ENCODE measurements around the gene CHMP1A. TPM values are rescaled to one million over a fixed set of nuclear protein-coding genes. Genes with fewer than 3 reads are reported as not detected.

CHMP1A gene
- polyA plus RNA-seq, 4 donors: 78.6 to 202 (median 138) TPM

GRCh38 chr16:89613954-89614459 lies 43.5 kb downstream of the CHMP1A start:
- peak overlapping the region in 2 of 3 donors; percentile 40 to 64 for H3K4me3 ChIP-seq (ENCODE audit: low read depth in 1 of 3, low read length in 3 of 3)
- peak overlapping the region; percentile 33 to 74 (median 59) for H3K27ac ChIP-seq (ENCODE audit: low read depth in 1 of 3, low read length in 2 of 3)
- WGBS, 3 donors: 20 to 72% (median 30%) methylated on average over 17 to 22 of the region's 22 CpGs
- no peaks in the 10 kb centered on the region for H3K27me3 ChIP-seq (ENCODE audit: control insufficient read depth in 3 of 3, insufficient read depth in 3 of 3, low read length in 3 of 3)
- peaks cover 0 to 5% of the 10 kb centered on the region in 2 donors for H3K9me3 ChIP-seq (ENCODE audit: control insufficient read depth in 2 of 2, insufficient read depth in 1 of 2, low read depth in 1 of 2, low read length in 1 of 2)
- FAIRE-seq: no peak
- peak in 1 of 2 donors; percentile 50 for DNase-seq
- H3K36me3 ChIP-seq (ENCODE audit: control insufficient read depth in 3 of 3, insufficient read depth in 2 of 3, low read depth in 1 of 3, low read length in 3 of 3): peaks cover 0 to 10% (median 0%) of the 10 kb centered on the region in 3 donors
- peaks cover 0 to 33% (median 3%) of the 10 kb centered on the region in 3 donors for H3K4me1 ChIP-seq (ENCODE audit: control insufficient read depth in 3 of 3, insufficient read depth in 2 of 3, low read depth in 1 of 3, low read length in 2 of 3)

- FAIRE-seq: no peak
- no peaks in the 10 kb centered on the region for H3K27me3 ChIP-seq (ENCODE audit: control insufficient read depth in 3 of 3, insufficient read depth in 3 of 3, low read length in 3 of 3)
- H3K4me1 ChIP-seq (ENCODE audit: control insufficient read depth in 3 of 3, insufficient read depth in 2 of 3, low read depth in 1 of 3, low read length in 2 of 3): peaks cover 0 to 35% (median 5%) of the 10 kb centered on the region in 3 donors
- DNase-seq: peak; percentile 81 to 91
- H3K4me3 ChIP-seq (ENCODE audit: low read depth in 1 of 3, low read length in 3 of 3): peak within 1 kb of the TSS in 2 of 3 donors; percentile 40 to 64
- H3K9me3 ChIP-seq (ENCODE audit: control insufficient read depth in 2 of 2, insufficient read depth in 1 of 2, low read depth in 1 of 2, low read length in 1 of 2): peaks cover 0 to 5% of the 10 kb centered on the region in 2 donors
- peaks cover 0 to 10% (median 0%) of the 10 kb centered on the region in 3 donors for H3K36me3 ChIP-seq (ENCODE audit: control insufficient read depth in 3 of 3, insufficient read depth in 2 of 3, low read depth in 1 of 3, low read length in 3 of 3)
- peak within 1 kb of the TSS; percentile 33 to 74 (median 59) for H3K27ac ChIP-seq (ENCODE audit: low read depth in 1 of 3, low read length in 2 of 3)
- 21 to 52% (median 22%) methylated on average over 16 to 19 of the region's 19 CpGs for WGBS, 3 donors
Measured at GRCh38 chr16:89613231-89613953, 44.1 kb downstream of the CHMP1A start, which contains the start of gene DPEP1. Gene DPEP1, plus strand, starts transcription at chr16:89613642. Its CDS starts 16,769 bp downstream, at chr16:89630411.

- no peak for FAIRE-seq
- peak in 1 of 2 donors; percentile 42 for DNase-seq
- Histone ChIP-seq H3K4me3 (ENCODE audit: low read depth in 1 of 3, low read length in 3 of 3) (no peak overlapping the region), H3K27ac (ENCODE audit: low read depth in 1 of 3, low read length in 2 of 3) (peak overlapping the region; percentile 33 to 74 (median 59)), H3K36me3 (ENCODE audit: control insufficient read depth in 3 of 3, insufficient read depth in 2 of 3, low read depth in 1 of 3, low read length in 3 of 3) (peaks cover 0 to 10% (median 0%) of the 10 kb centered on the region in 3 donors), H3K4me1 (ENCODE audit: control insufficient read depth in 3 of 3, insufficient read depth in 2 of 3, low read depth in 1 of 3, low read length in 2 of 3) (peaks cover 0 to 41% (median 5%) of the 10 kb centered on the region in 3 donors), H3K9me3 (ENCODE audit: control insufficient read depth in 2 of 2, insufficient read depth in 1 of 2, low read depth in 1 of 2, low read length in 1 of 2) (peaks cover 0 to 5% of the 10 kb centered on the region in 2 donors), H3K27me3 (ENCODE audit: control insufficient read depth in 3 of 3, insufficient read depth in 3 of 3, low read length in 3 of 3) (no peaks in the 10 kb centered on the region)
- WGBS, 3 donors: 81 to 83% (median 82%) methylated on average over 20 of the region's 20 CpGs
Measured at GRCh38 chr16:89612415-89613166, 44.9 kb downstream of the CHMP1A start.

GRCh38 chr16:89610108-89610453 lies 47.4 kb downstream of the CHMP1A start:
- Histone ChIP-seq H3K4me1 (ENCODE audit: control insufficient read depth in 3 of 3, insufficient read depth in 2 of 3, low read depth in 1 of 3, low read length in 2 of 3) (peaks cover 0 to 38% (median 5%) of the 10 kb centered on the region in 3 donors), H3K9me3 (ENCODE audit: control insufficient read depth in 2 of 2, insufficient read depth in 1 of 2, low read depth in 1 of 2, low read length in 1 of 2) (peaks cover 0 to 5% of the 10 kb centered on the region in 2 donors), H3K4me3 (ENCODE audit: low read depth in 1 of 3, low read length in 3 of 3) (no peak overlapping the region), H3K27ac (ENCODE audit: low read depth in 1 of 3, low read length in 2 of 3) (no peak overlapping the region), H3K27me3 (ENCODE audit: control insufficient read depth in 3 of 3, insufficient read depth in 3 of 3, low read length in 3 of 3) (no peaks in the 10 kb centered on the region), H3K36me3 (ENCODE audit: control insufficient read depth in 3 of 3, insufficient read depth in 2 of 3, low read depth in 1 of 3, low read length in 3 of 3) (peaks cover 0 to 5% (median 0%) of the 10 kb centered on the region in 3 donors)
- DNase-seq: no peak
- no peak for FAIRE-seq
- WGBS, 3 donors: 68 to 73% (median 73%) methylated on average over 1 of the region's 1 CpG

DNA sequence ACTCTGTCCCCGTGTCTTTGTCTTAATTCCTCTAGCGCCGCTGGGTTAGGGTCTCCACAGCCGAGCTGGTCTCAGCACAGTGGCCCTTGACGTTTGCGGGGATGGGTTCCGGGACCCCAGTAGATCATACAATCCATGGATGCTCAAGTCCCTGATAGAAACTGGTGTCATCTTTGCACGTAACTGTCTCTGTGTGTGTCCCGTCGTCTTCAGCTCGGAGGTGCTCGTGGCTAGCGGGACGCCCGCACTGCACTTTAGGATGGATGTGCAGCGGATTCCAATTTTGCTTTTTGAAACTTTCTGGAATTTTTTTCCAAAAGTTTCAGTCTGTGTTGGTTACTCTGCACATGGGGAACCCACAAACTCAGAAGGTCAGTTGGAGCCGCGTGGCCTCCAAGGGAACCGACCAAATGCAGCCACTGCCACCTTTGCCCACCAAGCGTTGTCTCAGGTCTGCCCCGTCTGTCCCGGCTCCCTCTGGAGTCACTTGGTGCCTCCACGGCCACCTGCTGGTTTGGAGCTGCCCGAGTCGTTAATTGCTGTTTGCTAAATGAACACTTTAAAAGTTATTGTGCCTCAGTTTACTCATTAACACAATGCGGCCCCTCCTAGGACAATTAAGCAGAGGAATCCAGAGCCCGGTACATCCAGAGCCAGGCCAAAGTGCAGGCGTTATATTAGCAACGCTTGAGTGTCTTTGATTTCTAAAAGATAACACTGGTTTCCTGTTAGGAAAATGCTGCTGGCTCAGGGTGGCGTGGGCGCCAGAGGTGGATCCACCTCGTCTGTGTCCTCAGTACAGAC lies 49.4 kb downstream of the CHMP1A start:
- no peaks in the 10 kb centered on the region for H3K36me3 ChIP-seq (ENCODE audit: control insufficient read depth in 3 of 3, insufficient read depth in 2 of 3, low read depth in 1 of 3, low read length in 3 of 3)
- DNase-seq: peak; percentile 80 to 87
- no peak for FAIRE-seq
- peaks cover 0 to 5% of the 10 kb centered on the region in 2 donors for H3K9me3 ChIP-seq (ENCODE audit: control insufficient read depth in 2 of 2, insufficient read depth in 1 of 2, low read depth in 1 of 2, low read length in 1 of 2)
- peaks cover 0 to 28% (median 2%) of the 10 kb centered on the region in 3 donors for H3K4me1 ChIP-seq (ENCODE audit: control insufficient read depth in 3 of 3, insufficient read depth in 2 of 3, low read depth in 1 of 3, low read length in 2 of 3)
- H3K27ac ChIP-seq (ENCODE audit: low read depth in 1 of 3, low read length in 2 of 3): peak overlapping the region in 1 of 3 donors; percentile 50
- 40 to 71% (median 55%) methylated on average over 32 of the region's 32 CpGs for WGBS, 3 donors
- H3K27me3 ChIP-seq (ENCODE audit: control insufficient read depth in 3 of 3, insufficient read depth in 3 of 3, low read length in 3 of 3): no peaks in the 10 kb centered on the region
- no peak overlapping the region for H3K4me3 ChIP-seq (ENCODE audit: low read depth in 1 of 3, low read length in 3 of 3)

DNA sequence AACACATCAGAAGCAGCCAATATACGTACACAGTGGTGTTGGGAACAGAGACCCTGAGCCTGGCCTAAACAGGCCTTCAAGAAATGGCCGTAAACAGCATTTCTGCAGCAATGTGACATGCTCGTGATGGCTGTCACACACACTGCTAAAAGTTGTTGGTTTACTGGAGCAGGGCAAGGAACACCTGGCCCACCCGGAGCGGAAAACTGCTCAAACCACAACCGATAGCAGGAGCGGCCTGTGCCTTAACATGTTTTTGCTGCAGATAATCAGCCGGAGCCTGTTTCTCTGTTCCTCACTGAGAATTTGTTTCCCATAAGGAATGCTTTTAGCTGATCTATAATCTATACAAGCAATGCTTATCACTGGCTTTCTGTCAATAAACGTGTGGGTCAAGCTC lies 50.1 kb downstream of the CHMP1A start:
- Histone ChIP-seq H3K4me3 (ENCODE audit: low read depth in 1 of 3, low read length in 3 of 3) (no peak overlapping the region), H3K27me3 (ENCODE audit: control insufficient read depth in 3 of 3, insufficient read depth in 3 of 3, low read length in 3 of 3) (peaks cover 0 to 3% (median 0%) of the 10 kb centered on the region in 3 donors), H3K36me3 (ENCODE audit: control insufficient read depth in 3 of 3, insufficient read depth in 2 of 3, low read depth in 1 of 3, low read length in 3 of 3) (no peaks in the 10 kb centered on the region), H3K9me3 (ENCODE audit: control insufficient read depth in 2 of 2, insufficient read depth in 1 of 2, low read depth in 1 of 2, low read length in 1 of 2) (peaks cover 0 to 5% of the 10 kb centered on the region in 2 donors), H3K27ac (ENCODE audit: low read depth in 1 of 3, low read length in 2 of 3) (no peak overlapping the region), H3K4me1 (ENCODE audit: control insufficient read depth in 3 of 3, insufficient read depth in 2 of 3, low read depth in 1 of 3, low read length in 2 of 3) (peaks cover 0 to 21% (median 2%) of the 10 kb centered on the region in 3 donors)
- DNase-seq (no peak), FAIRE-seq (no peak)
- WGBS, 3 donors: 69 to 73% (median 70%) methylated on average over 9 of the region's 9 CpGs

DNA sequence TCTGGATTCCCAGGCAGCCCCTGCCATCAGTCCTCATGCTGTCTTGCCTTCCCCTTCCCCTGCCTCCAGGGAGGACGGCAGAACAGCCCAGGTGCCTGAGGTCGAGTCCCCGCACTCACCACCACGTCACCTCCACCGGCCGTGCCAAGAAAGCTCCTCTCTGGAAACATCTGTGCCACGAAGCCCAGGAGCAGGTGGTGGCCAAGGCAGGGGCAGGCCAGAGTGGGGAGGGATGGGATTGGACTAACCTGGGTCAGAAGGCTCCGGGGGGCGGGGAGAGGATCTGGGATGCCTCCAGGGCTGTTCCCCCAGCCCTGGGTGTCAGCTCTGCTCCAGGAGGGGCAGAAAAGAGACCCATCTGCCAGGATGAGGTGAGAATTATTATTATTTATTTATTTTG lies 51.5 kb downstream of the CHMP1A start:
- H3K27me3 ChIP-seq (ENCODE audit: control insufficient read depth in 3 of 3, insufficient read depth in 3 of 3, low read length in 3 of 3): peaks cover 0 to 3% (median 0%) of the 10 kb centered on the region in 3 donors
- H3K36me3 ChIP-seq (ENCODE audit: control insufficient read depth in 3 of 3, insufficient read depth in 2 of 3, low read depth in 1 of 3, low read length in 3 of 3): no peaks in the 10 kb centered on the region
- DNase-seq: no peak
- H3K4me1 ChIP-seq (ENCODE audit: control insufficient read depth in 3 of 3, insufficient read depth in 2 of 3, low read depth in 1 of 3, low read length in 2 of 3): peaks cover 0 to 20% (median 2%) of the 10 kb centered on the region in 3 donors
- no peak overlapping the region for H3K4me3 ChIP-seq (ENCODE audit: low read depth in 1 of 3, low read length in 3 of 3)
- 85 to 91% (median 90%) methylated on average over 8 to 9 of the region's 9 CpGs for WGBS, 3 donors
- H3K27ac ChIP-seq (ENCODE audit: low read depth in 1 of 3, low read length in 2 of 3): no peak overlapping the region
- peaks cover 0 to 5% of the 10 kb centered on the region in 2 donors for H3K9me3 ChIP-seq (ENCODE audit: control insufficient read depth in 2 of 2, insufficient read depth in 1 of 2, low read depth in 1 of 2, low read length in 1 of 2)
- FAIRE-seq: no peak

Measured in small intestine (tissue), 7 donors.